AG09309 (cell line): ENCODE data around the gene SAMM50.

Experiments used
- DNase-seq: peaks from one replicate; pipeline ENCODE4 v3.0.0-alpha.2; 2010; ENCODE audit warnings: low read depth
- H3K4me3 ChIP-seq: 2 replicates; pipeline ENCODE4 v1.5.1; 2011; ENCODE audit warnings: mild to moderate bottlenecking, low read depth, low read length, moderate library complexity; ENCODE audit not compliant: control insufficient read depth
- TF ChIP-seq, protein P1 (sequence below): IDR thresholded peaks from 2 replicates; pipeline ENCODE4 v1.5.1; 2011; ENCODE audit warnings: mild to moderate bottlenecking, low read depth, low read length, inconsistent platforms; ENCODE audit not compliant: insufficient read depth, control insufficient read depth; ENCODE audit errors: missing control alignments

SAMM50 gene

DNA sequence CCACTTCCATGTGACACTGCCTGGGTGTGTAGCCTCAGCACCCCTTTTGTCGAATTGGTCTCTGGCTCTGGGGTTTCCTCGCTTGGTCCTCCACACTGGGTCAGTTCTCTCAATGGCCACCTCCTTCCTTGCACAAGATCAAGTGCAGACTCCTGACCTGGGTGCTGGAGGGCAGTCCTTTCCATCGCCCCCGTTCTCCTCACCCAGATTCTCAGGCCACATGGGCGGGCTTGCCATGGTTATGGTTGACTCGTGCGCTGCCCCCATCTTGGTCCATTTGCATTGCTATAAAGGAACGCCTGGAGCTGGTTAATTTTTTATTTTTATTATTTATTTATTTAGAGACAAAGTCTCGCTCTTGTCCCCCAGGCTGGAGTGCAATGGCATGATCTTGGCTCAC, 63.4 kb downstream of the SAMM50 start:
- H3K4me3 ChIP-seq, result no peak overlapping the region
- no peak for DNase-seq
- TF ChIP-seq, protein P1, sequence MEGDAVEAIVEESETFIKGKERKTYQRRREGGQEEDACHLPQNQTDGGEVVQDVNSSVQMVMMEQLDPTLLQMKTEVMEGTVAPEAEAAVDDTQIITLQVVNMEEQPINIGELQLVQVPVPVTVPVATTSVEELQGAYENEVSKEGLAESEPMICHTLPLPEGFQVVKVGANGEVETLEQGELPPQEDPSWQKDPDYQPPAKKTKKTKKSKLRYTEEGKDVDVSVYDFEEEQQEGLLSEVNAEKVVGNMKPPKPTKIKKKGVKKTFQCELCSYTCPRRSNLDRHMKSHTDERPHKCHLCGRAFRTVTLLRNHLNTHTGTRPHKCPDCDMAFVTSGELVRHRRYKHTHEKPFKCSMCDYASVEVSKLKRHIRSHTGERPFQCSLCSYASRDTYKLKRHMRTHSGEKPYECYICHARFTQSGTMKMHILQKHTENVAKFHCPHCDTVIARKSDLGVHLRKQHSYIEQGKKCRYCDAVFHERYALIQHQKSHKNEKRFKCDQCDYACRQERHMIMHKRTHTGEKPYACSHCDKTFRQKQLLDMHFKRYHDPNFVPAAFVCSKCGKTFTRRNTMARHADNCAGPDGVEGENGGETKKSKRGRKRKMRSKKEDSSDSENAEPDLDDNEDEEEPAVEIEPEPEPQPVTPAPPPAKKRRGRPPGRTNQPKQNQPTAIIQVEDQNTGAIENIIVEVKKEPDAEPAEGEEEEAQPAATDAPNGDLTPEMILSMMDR, result no peak

DNA sequence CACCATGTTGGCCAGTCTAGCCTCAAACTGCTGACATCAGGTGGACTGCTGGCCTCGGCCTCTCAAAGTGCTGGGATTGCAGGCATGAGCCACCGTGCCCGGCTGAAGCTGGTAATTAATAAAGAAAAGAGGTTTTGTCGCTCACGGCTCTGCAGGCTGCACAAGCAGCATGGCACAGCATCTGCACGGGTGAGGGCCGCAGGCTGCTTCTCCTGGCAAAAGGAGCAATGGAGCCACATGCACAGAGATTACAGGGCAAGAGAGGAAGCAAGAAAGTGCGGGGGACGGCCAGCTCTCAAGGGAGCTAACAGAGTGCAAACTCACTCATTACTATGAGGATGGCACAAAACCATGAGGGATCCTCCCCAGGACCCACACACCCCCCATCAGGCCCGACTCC, 64.2 kb downstream of the SAMM50 start:
- no peak overlapping the region for H3K4me3 ChIP-seq
- DNase-seq, result no peak
- TF ChIP-seq, protein P1, result no peak

DNA sequence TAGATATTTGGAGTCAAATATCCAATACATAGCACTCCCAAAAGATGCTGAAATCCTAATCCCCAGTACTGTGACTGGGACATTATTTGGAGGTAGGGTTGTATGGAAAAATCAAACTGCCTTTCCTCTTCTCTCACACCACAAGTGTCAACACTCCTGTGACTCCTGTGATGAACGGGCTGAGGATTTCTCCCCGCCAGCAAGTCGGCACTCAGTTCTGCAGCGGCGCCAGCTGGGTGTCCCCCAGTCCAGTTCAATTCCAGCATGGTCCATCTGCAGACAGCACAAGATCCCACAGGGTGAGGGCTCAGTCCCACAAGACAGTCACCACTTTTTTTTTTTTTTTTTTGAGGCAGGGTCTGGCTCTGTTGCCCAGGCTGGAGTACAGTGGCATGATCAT, 64.6 kb downstream of the SAMM50 start:
- no peak for DNase-seq
- no peak overlapping the region for H3K4me3 ChIP-seq
- TF ChIP-seq, protein P1, result no peak

DNA sequence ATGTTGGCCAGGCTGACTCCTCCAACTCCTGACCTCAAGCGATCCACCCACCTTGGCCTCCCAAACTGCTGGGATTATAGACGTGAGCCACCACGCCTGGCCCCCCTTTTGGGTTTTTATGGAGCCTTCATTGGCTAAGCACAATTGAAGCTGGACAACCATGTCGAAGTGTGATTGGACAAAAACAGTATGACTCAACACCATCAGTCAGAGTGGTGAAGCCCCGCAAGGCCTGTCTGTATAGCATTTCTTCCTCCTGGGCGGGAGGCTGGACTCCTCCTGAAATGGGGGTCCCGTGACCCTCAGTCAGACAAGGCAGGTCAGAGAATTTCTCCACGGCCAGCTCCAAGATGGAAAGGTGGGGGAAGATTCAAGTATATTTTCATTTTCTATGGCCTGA, 65.7 kb downstream of the SAMM50 start:
- DNase-seq, result no peak
- H3K4me3 ChIP-seq, result no peak overlapping the region
- TF ChIP-seq, protein P1, result no peak

DNA sequence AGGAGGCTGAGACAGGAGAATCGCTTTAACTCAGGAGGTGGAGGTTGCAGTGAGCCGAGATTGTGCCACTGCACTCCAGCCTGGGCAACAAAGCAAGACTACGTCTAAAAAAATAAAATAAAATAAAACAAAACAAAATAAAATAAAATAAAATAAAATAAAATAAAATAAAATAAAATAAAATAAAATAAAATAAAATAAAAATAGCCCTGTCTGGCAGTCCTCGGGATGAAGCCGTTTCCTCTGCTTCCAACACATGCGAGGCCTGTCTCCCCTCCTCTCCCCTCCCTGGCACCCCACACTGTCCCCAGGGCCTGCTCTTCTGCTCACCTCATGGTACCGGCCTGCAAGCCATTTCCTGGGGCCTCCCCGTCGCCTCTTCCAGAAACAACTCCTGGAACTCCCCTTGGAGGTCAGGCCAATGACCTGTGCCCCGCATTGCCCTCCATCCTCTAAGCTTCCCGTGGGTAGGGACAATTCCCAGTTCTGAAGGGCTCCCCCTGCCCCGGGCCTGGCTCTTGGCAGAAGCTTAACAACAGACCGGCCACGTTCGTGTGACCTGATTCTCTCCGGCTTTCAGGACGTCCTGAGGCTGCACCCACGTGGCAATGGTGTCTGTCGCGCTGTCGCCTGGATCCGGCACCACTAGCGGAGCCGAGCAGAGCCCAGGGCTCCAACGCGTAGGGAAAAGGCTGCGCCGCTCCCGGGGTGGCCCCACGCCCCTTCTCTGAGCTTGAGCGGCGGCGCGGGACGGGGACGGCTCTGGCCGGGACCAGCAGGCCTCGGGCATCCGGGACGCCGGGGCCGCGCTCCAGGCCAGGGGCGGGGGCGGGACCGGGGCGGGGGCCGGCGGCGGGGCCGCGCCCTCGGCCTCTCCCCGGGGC, 68.4 kb downstream of the SAMM50 start:
- TF ChIP-seq, protein P1, result no peak
- DNase-seq, result no peak
- H3K4me3 ChIP-seq, result peak overlapping the region; percentile 61

DNA sequence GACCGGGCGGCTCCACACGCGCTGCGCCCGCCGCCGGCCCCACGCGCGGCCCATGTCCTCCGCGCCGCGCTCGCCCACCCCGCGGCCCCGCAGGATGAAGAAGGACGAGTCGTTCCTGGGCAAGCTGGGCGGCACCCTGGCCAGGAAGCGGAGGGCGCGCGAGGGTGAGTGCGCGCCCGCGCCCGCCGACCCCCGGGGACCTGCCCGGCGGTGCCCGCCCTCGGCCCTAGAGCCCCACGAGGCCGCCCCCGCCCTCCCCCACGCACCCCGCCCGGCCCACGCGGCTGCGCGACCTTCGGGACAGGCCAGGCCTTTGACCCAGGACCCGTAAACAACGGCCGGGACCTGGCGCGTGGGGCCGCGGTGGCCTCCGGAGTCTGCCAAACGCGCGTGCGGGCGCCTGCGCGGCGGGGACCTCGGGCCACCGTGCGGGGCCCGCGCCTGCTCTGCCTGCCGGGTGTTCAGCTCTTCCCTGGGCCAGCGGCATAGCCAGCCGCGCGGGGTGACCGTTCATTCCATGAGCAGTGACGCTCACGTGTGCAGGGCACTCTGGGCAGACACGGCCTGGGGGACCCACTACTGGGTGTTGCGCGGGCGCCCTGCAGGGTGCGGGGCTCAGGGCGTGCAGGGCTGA, 69.2 kb downstream of the SAMM50 start, which contains the start of gene PARVB:
PARVB (plus strand) TSS at position 15 of the 634 bp plus-strand sequence; CDS start at position 53, 38 bp downstream.
- TF ChIP-seq, protein P1, result no peak
- peak within 1 kb of the TSS; percentile 61 for H3K4me3 ChIP-seq
- DNase-seq, result no peak
